Endothelial cell of umbilical vein (primary cell): Measurements from ENCODE around the gene GAPDHS. TPM values are rescaled to one million over a fixed set of nuclear protein-coding genes. Genes with fewer than 3 reads are reported as not detected.

Experiments used
- BruUV-seq: library from RNA; stranded (reverse); fragments of 400-500 nt; replicated peaks from 2 replicates; lab custom pipeline; 2021; lab: Mats Ljungman, UMichigan
- CTCF ChIA-PET: fragments of 300-600, 350-600 bp; sonication (Branson Sonifier 250); formaldehyde crosslinking; loops from one replicate; lab custom pipeline; 2021; ENCODE audit warnings: antibody characterized with exemption, inconsistent platforms; lab: Charles Lee
- POLR2A ChIA-PET: fragments of 300-600, 350-600 bp; sonication (Branson Sonifier 250); formaldehyde crosslinking; loops from one replicate; lab custom pipeline; 2021; ENCODE audit warnings: antibody characterized with exemption, inconsistent platforms; lab: Charles Lee
- DNase-seq: peaks from one replicate; pipeline ENCODE4 v3.0.0-alpha.2; 2011; ENCODE audit warnings: low read depth, low spot score
- FAIRE-seq: peaks from 2 replicates; lab custom pipeline; 2011; peaks lifted over from hg19 to GRCh38; lab: Jason Lieb, UNC
- H2AFZ ChIP-seq: 2 replicates; pipeline ENCODE4 v1.6.0; 2012; ENCODE audit warnings: low read depth, low read length, control low read depth, inconsistent platforms
- H3K27ac ChIP-seq: 2 replicates; pipeline ENCODE4 v1.5.1; 2011; ENCODE audit warnings: low read depth, mild to moderate bottlenecking, control low read depth, low read length, moderate library complexity; ENCODE audit not compliant: insufficient read depth
- H3K27me3 ChIP-seq, 2 experiments: 2 replicates each; pipeline versions ENCODE4 v1.6.0 to v1.6.1; 2011; ENCODE audit warnings: low read length in 2 of 2, mixed read lengths in 1 of 2; ENCODE audit not compliant: control insufficient read depth in 2 of 2, insufficient read depth in 2 of 2
- H3K36me3 ChIP-seq, 2 experiments: 2 replicates in 1 of 2; 3 replicates in 1 of 2; pipeline ENCODE4 v1.5.1; 2011; ENCODE audit warnings: low read length in 2 of 2, mild to moderate bottlenecking in 1 of 2, moderate library complexity in 1 of 2; ENCODE audit not compliant: control insufficient read depth in 2 of 2, insufficient read depth in 2 of 2; ENCODE audit errors: extremely low read depth in 1 of 2
- H3K4me1 ChIP-seq: 3 replicates; pipeline ENCODE4 v1.5.1; 2011; ENCODE audit warnings: mild to moderate bottlenecking, low read length; ENCODE audit not compliant: control insufficient read depth, insufficient read depth; ENCODE audit errors: extremely low read depth
- H3K4me2 ChIP-seq: 2 replicates; pipeline ENCODE4 v1.6.1; 2011; ENCODE audit warnings: low read length, control low read depth, mixed read lengths; ENCODE audit not compliant: insufficient read depth
- H3K4me3 ChIP-seq, 3 experiments: fragments of 200-600 bp in 1 of 3; sonication (generic), shearing (Covaris generic) in 1 of 3; replicated peaks in 1 of 3; 2 replicates each; pipeline ENCODE4 v1.5.1; 2011 to 2016; ENCODE audit warnings: control low read depth in 3 of 3, low read length in 3 of 3, mild to moderate bottlenecking in 2 of 3, inconsistent platforms in 1 of 3, low read depth in 1 of 3, moderate library complexity in 1 of 3; ENCODE audit not compliant: insufficient read depth in 1 of 3
- H3K79me2 ChIP-seq: 2 replicates; pipeline ENCODE4 v1.6.0; 2012; ENCODE audit warnings: low read length, inconsistent platforms; ENCODE audit not compliant: control insufficient read depth, insufficient read depth
- H3K9ac ChIP-seq: replicated peaks from 2 replicates; pipeline ENCODE3; 2011; ENCODE audit warnings: low read length, control low read depth; ENCODE audit not compliant: insufficient read depth; ENCODE audit errors: extremely low read depth
- H3K9me1 ChIP-seq: replicated peaks from 3 replicates; pipeline ENCODE4 v1.6.0; 2011; ENCODE audit warnings: mild to moderate bottlenecking, low read length; ENCODE audit not compliant: control insufficient read depth, insufficient read depth; ENCODE audit errors: extremely low read depth
- H3K9me3 ChIP-seq: replicated peaks from 2 replicates; pipeline ENCODE4 v1.5.1; 2012; ENCODE audit warnings: low read length, inconsistent platforms; ENCODE audit not compliant: control insufficient read depth, insufficient read depth
- H4K20me1 ChIP-seq: replicated peaks from 2 replicates; pipeline ENCODE3; 2011; ENCODE audit warnings: mild to moderate bottlenecking, low read length; ENCODE audit not compliant: control insufficient read depth, insufficient read depth; ENCODE audit errors: extremely low read depth
- EZH2 ChIP-seq: IDR thresholded peaks from 2 replicates; pipeline ENCODE4 v1.6.1; 2012; ENCODE audit warnings: borderline replicate concordance, low read depth, mild to moderate bottlenecking, moderate library complexity, low read length, inconsistent platforms; ENCODE audit not compliant: severe bottlenecking
- dilution Hi-C: fragments of 300-500 bp; cut with MboI; formaldehyde crosslinking; loops from one replicate; pipeline ENCODE4 v1.15.0; 2019; ENCODE audit warnings: low sequenced_read_pairs; ENCODE audit not compliant: extremely low pct_ligation_motif_present
- intact Hi-C: fragments of 100-400 bp; cut with micrococcal nuclease; formaldehyde crosslinking; loops from one replicate; pipeline ENCODE4 v1.10.0; 2022
- polyA plus RNA-seq, 4 experiments: library from polyadenylated mRNA; depleted of rRNA in 3 of 4; stranded (reverse) in 3 of 4; unstranded in 1 of 4; fragments of >200 nt; gene quantifications; 2 replicates each; pipeline versions ENCODE4 v1.2.1 to v1.2.3, GENCODE V29; 2011 to 2012; ENCODE audit warnings: missing spikeins in 1 of 4
- total RNA-seq: library from RNA; stranded (reverse); gene quantifications from 2 replicates; pipeline ENCODE4 v1.2.3, GENCODE V29; 2021
- TF ChIP-seq, protein P1 (sequence below), 2 donors: IDR thresholded peaks; 1 replicate in 1 of 2; 2 replicates in 1 of 2; pipeline ENCODE4 v1.5.1; 2011; ENCODE audit warnings: low read length in 2 of 2, mild to moderate bottlenecking in 2 of 2, moderate library complexity in 2 of 2, control low read depth in 1 of 2, inconsistent platforms in 1 of 2, low read depth in 1 of 2; ENCODE audit not compliant: insufficient read depth in 1 of 2; ENCODE audit errors: extremely low read depth in 1 of 2

GAPDHS gene
- total and polyA plus RNA-seq, 2 donors (not counting 3 experiments of a cell fraction or from before 2014, with no cell fraction given), result not detected

DNA sequence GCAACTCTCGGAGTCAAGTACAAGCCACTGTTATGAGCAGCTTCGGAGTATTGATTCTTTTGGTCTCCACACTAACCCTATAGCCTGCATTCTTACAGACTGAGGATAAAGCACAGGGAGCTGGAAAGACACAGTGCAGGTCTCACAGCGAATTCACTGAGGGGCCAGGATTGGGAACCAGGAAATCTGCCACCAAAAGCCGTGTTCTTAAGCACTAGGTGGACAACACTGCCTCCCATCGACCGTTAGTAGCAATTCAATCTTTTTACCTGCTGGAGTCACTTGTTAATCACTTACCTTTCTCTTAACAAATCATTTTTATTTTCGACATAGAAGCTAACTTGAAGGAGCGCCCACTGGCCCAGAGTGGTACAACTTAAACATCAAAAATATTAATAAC lies 59.0 kb downstream of the GAPDHS start:
- Histone ChIP-seq H4K20me1 (no peaks in the 10 kb centered on the region), H3K4me2 (no peak overlapping the region), H2AFZ (peak overlapping the region; percentile 20), H3K4me1 (no peaks in the 10 kb centered on the region), H3K4me3 (no peak overlapping the region), H3K36me3 (no peaks in the 10 kb centered on the region), H3K27me3 (no peaks in the 10 kb centered on the region), H3K27ac (no peak overlapping the region), H3K9me1 (no peaks in the 10 kb centered on the region), H3K9me3 (no peaks in the 10 kb centered on the region), H3K79me2 (no peaks in the 10 kb centered on the region), H3K9ac (no peak overlapping the region)
- TF ChIP-seq, protein P1, sequence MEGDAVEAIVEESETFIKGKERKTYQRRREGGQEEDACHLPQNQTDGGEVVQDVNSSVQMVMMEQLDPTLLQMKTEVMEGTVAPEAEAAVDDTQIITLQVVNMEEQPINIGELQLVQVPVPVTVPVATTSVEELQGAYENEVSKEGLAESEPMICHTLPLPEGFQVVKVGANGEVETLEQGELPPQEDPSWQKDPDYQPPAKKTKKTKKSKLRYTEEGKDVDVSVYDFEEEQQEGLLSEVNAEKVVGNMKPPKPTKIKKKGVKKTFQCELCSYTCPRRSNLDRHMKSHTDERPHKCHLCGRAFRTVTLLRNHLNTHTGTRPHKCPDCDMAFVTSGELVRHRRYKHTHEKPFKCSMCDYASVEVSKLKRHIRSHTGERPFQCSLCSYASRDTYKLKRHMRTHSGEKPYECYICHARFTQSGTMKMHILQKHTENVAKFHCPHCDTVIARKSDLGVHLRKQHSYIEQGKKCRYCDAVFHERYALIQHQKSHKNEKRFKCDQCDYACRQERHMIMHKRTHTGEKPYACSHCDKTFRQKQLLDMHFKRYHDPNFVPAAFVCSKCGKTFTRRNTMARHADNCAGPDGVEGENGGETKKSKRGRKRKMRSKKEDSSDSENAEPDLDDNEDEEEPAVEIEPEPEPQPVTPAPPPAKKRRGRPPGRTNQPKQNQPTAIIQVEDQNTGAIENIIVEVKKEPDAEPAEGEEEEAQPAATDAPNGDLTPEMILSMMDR (IDR thresholded peaks at IDR 0.05; ENCODE audit: extremely low read depth in 1 of 2, insufficient read depth in 1 of 2, low read depth in 1 of 2, low read length in 2 of 2), result peak; percentile 31 to 33
- no peak for TF ChIP-seq EZH2
- FAIRE-seq (peak; percentile 40), DNase-seq (peak; percentile 25)
- BruUV-seq, result no TSS peak
- dilution Hi-C loops (no loop called here), intact Hi-C loops (loop anchor here (1.0 kb wide), 1 partner anchor 82 kb away; no protein-coding TSS in a partner anchor)
- ChIA-PET CTCF (interaction anchor here (1.1 to 2.1 kb wide), 5 partner anchors 13 to 239 kb away, joined by 3 to 9 read pairs (median 5); no protein-coding TSS in a partner anchor), POLR2A (no interaction called here)

Other genes starting within 250 kb of the GAPDHS start
- gene MAG, start 241.3 kb upstream of the GAPDHS start, total RNA-seq, result not detected in 2 replicates
- not detected in 2 replicates for gene MAG, start 241.3 kb upstream of the GAPDHS start, polyA plus RNA-seq
- not detected in 2 replicates for gene CD22, start 204.3 kb upstream of the GAPDHS start, total RNA-seq
- gene CD22, start 204.3 kb upstream of the GAPDHS start, polyA plus RNA-seq, result not detected in 2 replicates
- gene FFAR1, start 185.6 kb upstream of the GAPDHS start, total RNA-seq, result not detected in 2 replicates
- gene FFAR1, start 185.6 kb upstream of the GAPDHS start, polyA plus RNA-seq, result not detected in 2 replicates
- not detected in 2 replicates for gene FFAR3, start 175.0 kb upstream of the GAPDHS start, total RNA-seq
- gene FFAR3, start 175.0 kb upstream of the GAPDHS start, polyA plus RNA-seq, result not detected in 2 replicates
- gene GPR42, start 162.4 kb upstream of the GAPDHS start, total RNA-seq, result not detected in 2 replicates
- gene GPR42, start 162.4 kb upstream of the GAPDHS start, polyA plus RNA-seq, result not detected in 2 replicates
- gene FFAR2, start 85.2 kb upstream of the GAPDHS start, total RNA-seq, result not detected in 2 replicates
- not detected in 2 replicates for gene FFAR2, start 85.2 kb upstream of the GAPDHS start, polyA plus RNA-seq
- not detected in 2 replicates for gene KRTDAP, start 43.0 kb upstream of the GAPDHS start, total RNA-seq
- not detected in 2 replicates for gene KRTDAP, start 43.0 kb upstream of the GAPDHS start, polyA plus RNA-seq
- not detected in 2 replicates for gene DMKN, start 19.8 kb upstream of the GAPDHS start, total RNA-seq
- not detected in 2 replicates for gene DMKN, start 19.8 kb upstream of the GAPDHS start, polyA plus RNA-seq
- not detected in 2 replicates for gene SBSN, start 5.1 kb upstream of the GAPDHS start, total RNA-seq
- not detected in 2 replicates for gene SBSN, start 5.1 kb upstream of the GAPDHS start, polyA plus RNA-seq
- 75.8 and 76.1 TPM in 2 replicates for gene TMEM147, start 12.2 kb downstream of the GAPDHS start, total RNA-seq
- gene TMEM147, start 12.2 kb downstream of the GAPDHS start, polyA plus RNA-seq, result 214 and 246 TPM in 2 replicates
- gene ATP4A, start 30.2 kb downstream of the GAPDHS start, total RNA-seq, result not detected in 2 replicates
- gene ATP4A, start 30.2 kb downstream of the GAPDHS start, polyA plus RNA-seq, result not detected in 2 replicates
- not detected in 2 replicates for gene PMIS2, start 52.7 kb downstream of the GAPDHS start, total RNA-seq
- not detected in 2 replicates for gene PMIS2, start 52.7 kb downstream of the GAPDHS start, polyA plus RNA-seq
- gene HAUS5, start 79.3 kb downstream of the GAPDHS start, total RNA-seq, result 17.5 and 19.0 TPM in 2 replicates
- 8.9 and 9.2 TPM in 2 replicates for gene HAUS5, start 79.3 kb downstream of the GAPDHS start, polyA plus RNA-seq
- gene RBM42, start 95.6 kb downstream of the GAPDHS start, total RNA-seq, result 97.3 and 99.2 TPM in 2 replicates
- gene RBM42, start 95.6 kb downstream of the GAPDHS start, polyA plus RNA-seq, result 78.3 and 81.4 TPM in 2 replicates
- gene ETV2, start 108.3 kb downstream of the GAPDHS start, total RNA-seq, result 0.95 and 1.5 TPM in 2 replicates
- gene ETV2, start 108.3 kb downstream of the GAPDHS start, polyA plus RNA-seq, result 1.0 and 2.1 TPM in 2 replicates
- 300 and 327 TPM in 2 replicates for gene COX6B1, start 114.9 kb downstream of the GAPDHS start, total RNA-seq
- gene COX6B1, start 114.9 kb downstream of the GAPDHS start, polyA plus RNA-seq, result 692 and 759 TPM in 2 replicates
- not detected in 2 replicates for gene UPK1A, start 133.1 kb downstream of the GAPDHS start, total RNA-seq
- 0.13 TPM in 1 of 2 replicates, not detected in the other for gene UPK1A, start 133.1 kb downstream of the GAPDHS start, polyA plus RNA-seq
- gene ZBTB32, start 171.1 kb downstream of the GAPDHS start, total RNA-seq, result not detected in 2 replicates
- not detected in 2 replicates for gene ZBTB32, start 171.1 kb downstream of the GAPDHS start, polyA plus RNA-seq
- 37.2 and 40.0 TPM in 2 replicates for gene KMT2B, start 184.5 kb downstream of the GAPDHS start, total RNA-seq
- 28.4 and 30.1 TPM in 2 replicates for gene KMT2B, start 184.5 kb downstream of the GAPDHS start, polyA plus RNA-seq
- gene IGFLR1, start 209.0 kb downstream of the GAPDHS start, total RNA-seq, result 2.6 and 3.4 TPM in 2 replicates
- 7.6 and 11.8 TPM in 2 replicates for gene IGFLR1, start 209.0 kb downstream of the GAPDHS start, polyA plus RNA-seq
- gene U2AF1L4, start 212.0 kb downstream of the GAPDHS start, total RNA-seq, result 5.6 and 10.5 TPM in 2 replicates
- 13.5 and 15.0 TPM in 2 replicates for gene U2AF1L4, start 212.0 kb downstream of the GAPDHS start, polyA plus RNA-seq
- 65.6 and 70.1 TPM in 2 replicates for gene PSENEN, start 212.2 kb downstream of the GAPDHS start, total RNA-seq
- gene PSENEN, start 212.2 kb downstream of the GAPDHS start, polyA plus RNA-seq, result 60.0 and 86.8 TPM in 2 replicates
- gene LIN37, start 215.1 kb downstream of the GAPDHS start, total RNA-seq, result 11.3 and 15.5 TPM in 2 replicates
- gene LIN37, start 215.1 kb downstream of the GAPDHS start, polyA plus RNA-seq, result 21.4 and 21.9 TPM in 2 replicates
- gene HSPB6, start 223.6 kb downstream of the GAPDHS start, total RNA-seq, result 2.7 and 6.2 TPM in 2 replicates
- 2.3 and 3.4 TPM in 2 replicates for gene HSPB6, start 223.6 kb downstream of the GAPDHS start, polyA plus RNA-seq
- 28.3 and 32.1 TPM in 2 replicates for gene PROSER3, start 224.7 kb downstream of the GAPDHS start, total RNA-seq
- gene PROSER3, start 224.7 kb downstream of the GAPDHS start, polyA plus RNA-seq, result 18.3 and 19.5 TPM in 2 replicates
- 18.4 and 32.8 TPM in 2 replicates for gene ARHGAP33, start 242.1 kb downstream of the GAPDHS start, total RNA-seq
- gene ARHGAP33, start 242.1 kb downstream of the GAPDHS start, polyA plus RNA-seq, result 11.0 and 11.7 TPM in 2 replicates